HEK293 (cell line): Measurements from ENCODE around the gene COPS3.
A peak's percentile ranks its signal among the peaks of the same experiment; 100 is the strongest.

Source experiments
- CTCF ChIA-PET: fragments of 350-600 bp; formaldehyde crosslinking; extraction: SDS; loops from one replicate; lab custom pipeline; 2021; ENCODE audit warnings: antibody characterized with exemption; lab: Yijun Ruan, JAX
- POLR2A ChIA-PET: fragments of 300-600 bp; formaldehyde crosslinking; extraction: SDS; loops from one replicate; lab custom pipeline; 2020; ENCODE audit warnings: antibody characterized with exemption, inconsistent platforms; lab: Yijun Ruan, JAX
- H3K27ac ChIP-seq: fragments of 200-500 bp; sonication (Bioruptor generic); 2 replicates; pipeline ENCODE4 v1.5.1; 2014; ENCODE audit warnings: low read depth, low read length, control low read depth, inconsistent platforms; ENCODE audit errors: extremely low read depth
- H3K36me3 ChIP-seq, 2 experiments: fragments of 200-500 bp in 1 of 2; sonication (Bioruptor generic) in 1 of 2; 1 replicate in 1 of 2; 2 replicates in 1 of 2; pipeline ENCODE4 v1.5.1; 2014 to 2017; ENCODE audit warnings: inconsistent platforms in 2 of 2, low read length in 2 of 2; ENCODE audit not compliant: control insufficient read depth in 2 of 2, insufficient read depth in 1 of 2
- H3K4me1 ChIP-seq: fragments of 200-500 bp; sonication (Bioruptor generic); 2 replicates; pipeline ENCODE4 v1.5.1; 2014; ENCODE audit warnings: mild to moderate bottlenecking, low read length, inconsistent platforms; ENCODE audit not compliant: control insufficient read depth, insufficient read depth
- H3K4me3 ChIP-seq: 2 replicates; pipeline ENCODE4 v1.5.1; 2011; ENCODE audit warnings: low read depth, mild to moderate bottlenecking, control low read depth, low read length, moderate library complexity
- H3K9me3 ChIP-seq: fragments of 200-500 bp; sonication (Bioruptor generic); 2 replicates; pipeline ENCODE4 v1.5.1; 2014; ENCODE audit warnings: low read depth, low read length, inconsistent platforms; ENCODE audit not compliant: control insufficient read depth, insufficient read depth
- GLIS1 ChIP-seq: fragments of 450-650 bp; formaldehyde crosslinking; IDR thresholded peaks from 2 replicates; pipeline ENCODE4 v1.5.1; 2016; ENCODE audit warnings: missing biosample characterization, missing genetic modification characterization
- SP7 ChIP-seq: fragments of 450-650 bp; formaldehyde crosslinking; IDR thresholded peaks from 2 replicates; pipeline ENCODE4 v1.5.1; 2016; ENCODE audit warnings: missing biosample characterization, missing genetic modification characterization
- ZFHX2 ChIP-seq: fragments of 450-650 bp; formaldehyde crosslinking; conservative IDR thresholded peaks from 2 replicates; pipeline ENCODE4 v1.5.1; 2016; ENCODE audit warnings: missing biosample characterization, missing genetic modification characterization
- ZIC2 ChIP-seq: fragments of 450-650 bp; formaldehyde crosslinking; IDR thresholded peaks from 2 replicates; pipeline ENCODE4 v1.5.1; 2016; ENCODE audit warnings: missing biosample characterization, missing genetic modification characterization
- ZNF157 ChIP-seq: fragments of 450-650 bp; formaldehyde crosslinking; IDR thresholded peaks from 2 replicates; pipeline ENCODE4 v1.5.1; 2016; ENCODE audit warnings: missing biosample characterization, missing genetic modification characterization
- ZNF24 ChIP-seq: fragments of 450-650 bp; formaldehyde crosslinking; IDR thresholded peaks from 2 replicates; pipeline ENCODE4 v1.5.1; 2016; ENCODE audit warnings: missing biosample characterization, missing genetic modification characterization
- ZNF423 ChIP-seq: fragments of 450-650 bp; formaldehyde crosslinking; IDR thresholded peaks from 2 replicates; pipeline ENCODE4 v1.5.1; 2016; ENCODE audit warnings: missing biosample characterization, missing genetic modification characterization
- ZNF48 ChIP-seq: fragments of 450-650 bp; formaldehyde crosslinking; IDR thresholded peaks from 2 replicates; pipeline ENCODE4 v1.5.1; 2016; ENCODE audit warnings: missing biosample characterization, missing genetic modification characterization
- ZNF558 ChIP-seq: fragments of 450-650 bp; formaldehyde crosslinking; IDR thresholded peaks from 2 replicates; pipeline ENCODE4 v1.5.1; 2016; ENCODE audit warnings: missing biosample characterization, missing genetic modification characterization
- ZNF629 ChIP-seq: fragments of 450-650 bp; formaldehyde crosslinking; IDR thresholded peaks from 2 replicates; pipeline ENCODE4 v1.5.1; 2017; ENCODE audit warnings: missing biosample characterization, missing genetic modification characterization
- ZNF660 ChIP-seq: fragments of 450-650 bp; IDR thresholded peaks from 2 replicates; pipeline ENCODE4 v1.5.1; 2018; ENCODE audit warnings: missing biosample characterization, mild to moderate bottlenecking, missing genetic modification characterization
- TF ChIP-seq, protein P1 (sequence below): fragments of 450-650 bp; formaldehyde crosslinking; IDR thresholded peaks from 2 replicates; pipeline ENCODE4; 2016; ENCODE audit warnings: missing biosample characterization, missing genetic modification characterization
- TF ChIP-seq, protein P2 (sequence below): fragments of 450-650 bp; formaldehyde crosslinking; IDR thresholded peaks from 2 replicates; pipeline ENCODE4 v1.5.1; 2016; ENCODE audit warnings: missing biosample characterization, missing genetic modification characterization
- TF ChIP-seq, protein P3 (sequence below): fragments of 450-650 bp; formaldehyde crosslinking; IDR thresholded peaks from 2 replicates; pipeline ENCODE4 v1.5.1; 2017; ENCODE audit warnings: missing biosample characterization, missing genetic modification characterization
- TF ChIP-seq, protein P4 (sequence below): fragments of 450-650 bp; formaldehyde crosslinking; IDR thresholded peaks from 2 replicates; pipeline ENCODE4 v1.5.1; 2016; ENCODE audit warnings: missing biosample characterization, missing genetic modification characterization
- TF ChIP-seq, protein P5 (sequence below): fragments of 450-650 bp; formaldehyde crosslinking; IDR thresholded peaks from 2 replicates; pipeline ENCODE4 v1.5.1; 2016; ENCODE audit warnings: missing biosample characterization, missing genetic modification characterization
- TF ChIP-seq, protein P6 (sequence below): fragments of 450-650 bp; formaldehyde crosslinking; IDR thresholded peaks from 2 replicates; pipeline ENCODE4 v1.5.1; 2016; ENCODE audit warnings: missing biosample characterization, missing genetic modification characterization
- TF ChIP-seq, protein P7 (sequence below): fragments of 450-650 bp; formaldehyde crosslinking; IDR thresholded peaks from 2 replicates; pipeline ENCODE4 v1.5.1; 2016; ENCODE audit warnings: missing biosample characterization, missing genetic modification characterization, low read depth

Gene COPS3

DNA sequence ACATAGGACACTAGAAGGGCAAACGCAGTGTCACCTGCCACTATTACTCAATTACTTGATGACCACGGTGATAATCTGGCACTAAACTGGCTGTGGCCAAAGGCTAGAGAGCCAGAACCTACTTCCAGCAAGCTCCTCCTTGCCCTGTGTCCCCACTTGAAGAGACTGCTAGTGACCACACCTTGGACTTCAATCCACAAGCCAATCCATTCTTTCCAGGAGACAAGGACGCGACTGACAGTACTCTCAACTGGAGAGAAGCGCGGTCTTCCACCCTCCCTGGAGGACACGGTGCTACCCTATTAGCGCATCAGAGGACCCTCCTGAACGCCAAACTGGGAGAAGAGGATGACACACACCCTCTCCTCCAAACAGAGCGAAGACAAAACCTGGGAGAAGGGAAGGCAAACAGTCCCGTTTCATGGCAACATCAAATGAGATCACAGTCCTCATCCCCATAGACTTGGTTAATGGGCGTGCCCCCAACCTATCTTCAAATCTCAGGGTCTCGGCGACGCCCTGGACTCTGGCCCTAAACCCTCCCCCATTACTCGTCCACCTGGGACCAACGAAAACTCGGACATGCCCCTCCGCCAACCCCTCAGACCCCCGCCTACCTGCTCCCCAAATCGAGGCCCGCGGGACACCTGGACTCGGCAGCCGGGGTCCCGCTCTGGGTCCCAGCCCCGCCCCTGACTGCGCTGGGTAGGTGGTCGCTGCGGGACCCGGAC is 44.6 kb downstream of the COPS3 start (continued):
- TF ChIP-seq, protein P1, sequence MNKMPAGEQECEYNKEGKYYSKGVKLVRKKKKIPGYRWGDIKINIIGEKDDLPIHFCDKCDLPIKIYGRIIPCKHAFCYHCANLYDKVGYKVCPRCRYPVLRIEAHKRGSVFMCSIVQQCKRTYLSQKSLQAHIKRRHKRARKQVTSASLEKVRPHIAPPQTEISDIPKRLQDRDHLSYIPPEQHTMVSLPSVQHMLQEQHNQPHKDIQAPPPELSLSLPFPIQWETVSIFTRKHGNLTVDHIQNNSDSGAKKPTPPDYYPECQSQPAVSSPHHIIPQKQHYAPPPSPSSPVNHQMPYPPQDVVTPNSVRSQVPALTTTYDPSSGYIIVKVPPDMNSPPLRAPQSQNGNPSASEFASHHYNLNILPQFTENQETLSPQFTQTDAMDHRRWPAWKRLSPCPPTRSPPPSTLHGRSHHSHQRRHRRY (tag by site-specific recombination), result no peak
- no peak for TF ChIP-seq ZIC2 (tag by site-specific recombination)

DNA sequence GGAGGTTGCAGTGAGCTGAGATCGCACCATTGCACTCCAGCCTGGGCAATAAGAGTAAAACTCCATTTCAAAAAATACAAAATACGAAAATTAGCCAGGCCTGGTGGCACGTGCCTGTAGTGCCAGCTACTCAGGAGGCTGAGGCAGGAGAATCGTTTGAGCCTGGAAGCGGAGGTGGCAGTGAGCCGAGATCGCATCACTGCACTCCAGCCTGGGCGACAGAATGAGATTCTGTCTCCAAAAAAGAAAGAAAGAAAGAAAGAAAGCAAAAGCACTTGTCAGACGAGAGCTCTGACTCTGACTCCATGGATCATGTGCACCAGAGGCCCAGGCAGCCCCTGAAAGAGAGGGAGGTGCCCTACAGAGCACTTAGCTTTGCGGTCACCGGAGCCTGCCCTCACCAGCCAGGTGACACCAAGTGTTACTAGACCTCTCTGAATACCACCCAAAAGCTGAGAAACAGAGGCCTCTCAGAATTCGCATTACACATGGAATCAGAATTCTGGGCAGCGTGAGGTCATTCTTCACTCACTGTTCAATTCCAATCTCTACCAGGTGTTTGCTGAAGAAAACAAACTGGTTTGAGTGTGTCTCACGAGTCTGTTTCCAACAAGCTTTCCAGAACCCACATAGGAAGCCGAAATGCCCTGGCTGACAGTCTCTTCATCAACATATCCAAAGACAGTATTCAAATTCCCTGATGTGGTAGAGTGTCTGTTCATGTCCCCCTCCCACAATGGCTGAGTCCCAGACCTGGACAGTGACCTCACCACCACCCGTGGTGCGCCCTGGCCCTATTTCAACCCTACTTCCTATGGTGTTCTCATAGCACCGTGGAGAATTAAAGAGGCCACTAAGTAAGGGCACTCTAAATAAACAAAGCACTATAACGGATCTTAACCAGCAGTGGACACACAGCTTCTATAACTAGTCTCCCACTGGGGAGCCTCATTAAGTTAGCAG is 45.6 kb downstream of the COPS3 start:
- CTCF ChIA-PET, result interaction anchor here (0.8 to 1.3 kb wide), 5 partner anchors 39 to 378 kb away, joined by 3 to 4 read pairs (median 3); no protein-coding TSS in a partner anchor
- H3K9me3 ChIP-seq, result no peaks in the 10 kb centered on the region
- peak overlapping the region; percentile 100 for H3K4me3 ChIP-seq
- POLR2A ChIA-PET, result interaction anchor here (0.6 to 2.7 kb wide), 6 partner anchors 9 to 66 kb away, joined by 3 to 11 read pairs (median 5); partner anchors contain the start of gene COPS3
- no peak overlapping the region for H3K27ac ChIP-seq
- peaks cover 7% of the 10 kb centered on the region; the same call in 1 of the 2 replicates for H3K4me1 ChIP-seq
- peaks cover 12 to 23% of the 10 kb centered on the region in 2 experiments for H3K36me3 ChIP-seq
- TF ChIP-seq ZNF660 (tag by site-specific recombination) (0 out of 2 replicates have a peak, but pooled peaks have one; percentile 2), ZNF423 (tag by site-specific recombination) (peak; percentile 56; the same call in 1 of the 2 replicates), GLIS1 (tag by site-specific recombination) (peak; percentile 61), SP7 (tag by site-specific recombination) (peak; percentile 53; the same call in 1 of the 2 replicates), ZNF629 (tag by site-specific recombination) (peak; percentile 70), ZNF24 (tag by site-specific recombination) (peak; percentile 60; the same call in 1 of the 2 replicates), ZNF157 (tag by site-specific recombination) (no peak), ZNF48 (no peak), ZNF558 (tag by site-specific recombination) (no peak), ZFHX2 (tag by site-specific recombination) (no peak)
- TF ChIP-seq, protein P2, sequence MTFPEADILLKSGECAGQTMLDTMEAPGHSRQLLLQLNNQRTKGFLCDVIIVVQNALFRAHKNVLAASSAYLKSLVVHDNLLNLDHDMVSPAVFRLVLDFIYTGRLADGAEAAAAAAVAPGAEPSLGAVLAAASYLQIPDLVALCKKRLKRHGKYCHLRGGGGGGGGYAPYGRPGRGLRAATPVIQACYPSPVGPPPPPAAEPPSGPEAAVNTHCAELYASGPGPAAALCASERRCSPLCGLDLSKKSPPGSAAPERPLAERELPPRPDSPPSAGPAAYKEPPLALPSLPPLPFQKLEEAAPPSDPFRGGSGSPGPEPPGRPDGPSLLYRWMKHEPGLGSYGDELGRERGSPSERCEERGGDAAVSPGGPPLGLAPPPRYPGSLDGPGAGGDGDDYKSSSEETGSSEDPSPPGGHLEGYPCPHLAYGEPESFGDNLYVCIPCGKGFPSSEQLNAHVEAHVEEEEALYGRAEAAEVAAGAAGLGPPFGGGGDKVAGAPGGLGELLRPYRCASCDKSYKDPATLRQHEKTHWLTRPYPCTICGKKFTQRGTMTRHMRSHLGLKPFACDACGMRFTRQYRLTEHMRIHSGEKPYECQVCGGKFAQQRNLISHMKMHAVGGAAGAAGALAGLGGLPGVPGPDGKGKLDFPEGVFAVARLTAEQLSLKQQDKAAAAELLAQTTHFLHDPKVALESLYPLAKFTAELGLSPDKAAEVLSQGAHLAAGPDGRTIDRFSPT (tag by site-specific recombination), result peak; percentile 74; the same call in 1 of the 2 replicates
- TF ChIP-seq, protein P3, sequence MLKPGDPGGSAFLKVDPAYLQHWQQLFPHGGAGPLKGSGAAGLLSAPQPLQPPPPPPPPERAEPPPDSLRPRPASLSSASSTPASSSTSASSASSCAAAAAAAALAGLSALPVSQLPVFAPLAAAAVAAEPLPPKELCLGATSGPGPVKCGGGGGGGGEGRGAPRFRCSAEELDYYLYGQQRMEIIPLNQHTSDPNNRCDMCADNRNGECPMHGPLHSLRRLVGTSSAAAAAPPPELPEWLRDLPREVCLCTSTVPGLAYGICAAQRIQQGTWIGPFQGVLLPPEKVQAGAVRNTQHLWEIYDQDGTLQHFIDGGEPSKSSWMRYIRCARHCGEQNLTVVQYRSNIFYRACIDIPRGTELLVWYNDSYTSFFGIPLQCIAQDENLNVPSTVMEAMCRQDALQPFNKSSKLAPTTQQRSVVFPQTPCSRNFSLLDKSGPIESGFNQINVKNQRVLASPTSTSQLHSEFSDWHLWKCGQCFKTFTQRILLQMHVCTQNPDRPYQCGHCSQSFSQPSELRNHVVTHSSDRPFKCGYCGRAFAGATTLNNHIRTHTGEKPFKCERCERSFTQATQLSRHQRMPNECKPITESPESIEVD (tag by site-specific recombination), result no peak
- TF ChIP-seq, protein P4, sequence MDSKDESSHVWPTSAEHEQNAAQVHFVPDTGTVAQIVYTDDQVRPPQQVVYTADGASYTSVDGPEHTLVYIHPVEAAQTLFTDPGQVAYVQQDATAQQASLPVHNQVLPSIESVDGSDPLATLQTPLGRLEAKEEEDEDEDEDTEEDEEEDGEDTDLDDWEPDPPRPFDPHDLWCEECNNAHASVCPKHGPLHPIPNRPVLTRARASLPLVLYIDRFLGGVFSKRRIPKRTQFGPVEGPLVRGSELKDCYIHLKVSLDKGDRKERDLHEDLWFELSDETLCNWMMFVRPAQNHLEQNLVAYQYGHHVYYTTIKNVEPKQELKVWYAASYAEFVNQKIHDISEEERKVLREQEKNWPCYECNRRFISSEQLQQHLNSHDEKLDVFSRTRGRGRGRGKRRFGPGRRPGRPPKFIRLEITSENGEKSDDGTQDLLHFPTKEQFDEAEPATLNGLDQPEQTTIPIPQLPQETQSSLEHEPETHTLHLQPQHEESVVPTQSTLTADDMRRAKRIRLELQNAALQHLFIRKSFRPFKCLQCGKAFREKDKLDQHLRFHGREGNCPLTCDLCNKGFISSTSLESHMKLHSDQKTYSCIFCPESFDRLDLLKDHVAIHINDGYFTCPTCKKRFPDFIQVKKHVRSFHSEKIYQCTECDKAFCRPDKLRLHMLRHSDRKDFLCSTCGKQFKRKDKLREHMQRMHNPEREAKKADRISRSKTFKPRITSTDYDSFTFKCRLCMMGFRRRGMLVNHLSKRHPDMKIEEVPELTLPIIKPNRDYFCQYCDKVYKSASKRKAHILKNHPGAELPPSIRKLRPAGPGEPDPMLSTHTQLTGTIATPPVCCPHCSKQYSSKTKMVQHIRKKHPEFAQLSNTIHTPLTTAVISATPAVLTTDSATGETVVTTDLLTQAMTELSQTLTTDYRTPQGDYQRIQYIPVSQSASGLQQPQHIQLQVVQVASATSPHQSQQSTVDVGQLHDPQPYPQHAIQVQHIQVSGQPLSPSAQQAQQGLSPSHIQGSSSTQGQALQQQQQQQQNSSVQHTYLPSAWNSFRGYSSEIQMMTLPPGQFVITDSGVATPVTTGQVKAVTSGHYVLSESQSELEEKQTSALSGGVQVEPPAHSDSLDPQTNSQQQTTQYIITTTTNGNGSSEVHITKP (tag by site-specific recombination), result peak; percentile 81
- TF ChIP-seq, protein P5, sequence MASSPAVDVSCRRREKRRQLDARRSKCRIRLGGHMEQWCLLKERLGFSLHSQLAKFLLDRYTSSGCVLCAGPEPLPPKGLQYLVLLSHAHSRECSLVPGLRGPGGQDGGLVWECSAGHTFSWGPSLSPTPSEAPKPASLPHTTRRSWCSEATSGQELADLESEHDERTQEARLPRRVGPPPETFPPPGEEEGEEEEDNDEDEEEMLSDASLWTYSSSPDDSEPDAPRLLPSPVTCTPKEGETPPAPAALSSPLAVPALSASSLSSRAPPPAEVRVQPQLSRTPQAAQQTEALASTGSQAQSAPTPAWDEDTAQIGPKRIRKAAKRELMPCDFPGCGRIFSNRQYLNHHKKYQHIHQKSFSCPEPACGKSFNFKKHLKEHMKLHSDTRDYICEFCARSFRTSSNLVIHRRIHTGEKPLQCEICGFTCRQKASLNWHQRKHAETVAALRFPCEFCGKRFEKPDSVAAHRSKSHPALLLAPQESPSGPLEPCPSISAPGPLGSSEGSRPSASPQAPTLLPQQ (tag by site-specific recombination), result peak; percentile 29; the same call in 1 of the 2 replicates
- TF ChIP-seq, protein P6, sequence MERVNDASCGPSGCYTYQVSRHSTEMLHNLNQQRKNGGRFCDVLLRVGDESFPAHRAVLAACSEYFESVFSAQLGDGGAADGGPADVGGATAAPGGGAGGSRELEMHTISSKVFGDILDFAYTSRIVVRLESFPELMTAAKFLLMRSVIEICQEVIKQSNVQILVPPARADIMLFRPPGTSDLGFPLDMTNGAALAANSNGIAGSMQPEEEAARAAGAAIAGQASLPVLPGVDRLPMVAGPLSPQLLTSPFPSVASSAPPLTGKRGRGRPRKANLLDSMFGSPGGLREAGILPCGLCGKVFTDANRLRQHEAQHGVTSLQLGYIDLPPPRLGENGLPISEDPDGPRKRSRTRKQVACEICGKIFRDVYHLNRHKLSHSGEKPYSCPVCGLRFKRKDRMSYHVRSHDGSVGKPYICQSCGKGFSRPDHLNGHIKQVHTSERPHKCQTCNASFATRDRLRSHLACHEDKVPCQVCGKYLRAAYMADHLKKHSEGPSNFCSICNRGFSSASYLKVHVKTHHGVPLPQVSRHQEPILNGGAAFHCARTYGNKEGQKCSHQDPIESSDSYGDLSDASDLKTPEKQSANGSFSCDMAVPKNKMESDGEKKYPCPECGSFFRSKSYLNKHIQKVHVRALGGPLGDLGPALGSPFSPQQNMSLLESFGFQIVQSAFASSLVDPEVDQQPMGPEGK (tag by site-specific recombination), result 0 out of 2 replicates have a peak, but pooled peaks have one; percentile 31
- TF ChIP-seq, protein P7, sequence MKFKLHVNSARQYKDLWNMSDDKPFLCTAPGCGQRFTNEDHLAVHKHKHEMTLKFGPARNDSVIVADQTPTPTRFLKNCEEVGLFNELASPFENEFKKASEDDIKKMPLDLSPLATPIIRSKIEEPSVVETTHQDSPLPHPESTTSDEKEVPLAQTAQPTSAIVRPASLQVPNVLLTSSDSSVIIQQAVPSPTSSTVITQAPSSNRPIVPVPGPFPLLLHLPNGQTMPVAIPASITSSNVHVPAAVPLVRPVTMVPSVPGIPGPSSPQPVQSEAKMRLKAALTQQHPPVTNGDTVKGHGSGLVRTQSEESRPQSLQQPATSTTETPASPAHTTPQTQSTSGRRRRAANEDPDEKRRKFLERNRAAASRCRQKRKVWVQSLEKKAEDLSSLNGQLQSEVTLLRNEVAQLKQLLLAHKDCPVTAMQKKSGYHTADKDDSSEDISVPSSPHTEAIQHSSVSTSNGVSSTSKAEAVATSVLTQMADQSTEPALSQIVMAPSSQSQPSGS, result peak; percentile 78
